GM12865 (cell line): ENCODE measurements around the gene NR4A3.

ENCODE experiments used
- DNase-seq: peaks from one replicate; pipeline ENCODE4 v3.0.0; 2010; ENCODE audit warnings: low read depth
- H3K4me3 ChIP-seq: 2 replicates; pipeline ENCODE4 v1.5.1; 2011; ENCODE audit warnings: mild to moderate bottlenecking, low read depth, low read length, control low read depth
- CTCF ChIP-seq: IDR thresholded peaks from 2 replicates; pipeline ENCODE4 v1.5.1; 2011; ENCODE audit warnings: low read length, control low read depth, low read depth, inconsistent platforms; ENCODE audit not compliant: insufficient read depth; ENCODE audit errors: missing control alignments

NR4A3 gene

DNA sequence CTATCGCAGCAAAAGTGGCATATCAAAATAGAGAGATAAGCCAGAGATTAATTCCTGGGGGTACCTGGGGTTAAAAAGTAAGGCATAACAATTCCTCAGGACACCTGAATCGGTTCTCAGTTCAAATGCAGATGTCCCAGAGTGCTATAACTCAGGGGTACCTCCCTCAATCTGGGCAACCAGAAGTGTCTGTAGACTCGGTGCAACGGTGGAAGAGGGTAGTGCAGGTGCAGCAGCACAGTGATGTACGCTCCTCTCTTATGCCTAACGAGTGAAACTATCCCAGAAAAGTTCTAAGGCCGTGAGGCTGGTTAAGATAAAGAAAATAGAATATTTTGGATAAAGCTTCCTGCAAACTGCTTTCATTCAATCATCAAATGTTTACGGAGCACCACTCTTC is 7.9 kb upstream of the NR4A3 start:
- DNase-seq: no peak
- no peak for TF ChIP-seq CTCF

GRCh38 chr9:99814359-99814758 is 7.3 kb upstream of the NR4A3 start:
- no peak overlapping the region for H3K4me3 ChIP-seq
- TF ChIP-seq CTCF: no peak
- no peak for DNase-seq

More for the DNA sequence above, 7.9 kb upstream of the NR4A3 start:
- H3K4me3 ChIP-seq: no peak overlapping the region

GRCh38 chr9:99816392-99816791 is 5.3 kb upstream of the NR4A3 start:
- no peak overlapping the region for H3K4me3 ChIP-seq
- no peak for DNase-seq
- no peak for TF ChIP-seq CTCF

- no peak for TF ChIP-seq CTCF
- DNase-seq: peak; percentile 13
- H3K4me3 ChIP-seq: peak overlapping the region; percentile 66
Observed at GRCh38 chr9:99818500-99818899, 3.2 kb upstream of the NR4A3 start.

DNA sequence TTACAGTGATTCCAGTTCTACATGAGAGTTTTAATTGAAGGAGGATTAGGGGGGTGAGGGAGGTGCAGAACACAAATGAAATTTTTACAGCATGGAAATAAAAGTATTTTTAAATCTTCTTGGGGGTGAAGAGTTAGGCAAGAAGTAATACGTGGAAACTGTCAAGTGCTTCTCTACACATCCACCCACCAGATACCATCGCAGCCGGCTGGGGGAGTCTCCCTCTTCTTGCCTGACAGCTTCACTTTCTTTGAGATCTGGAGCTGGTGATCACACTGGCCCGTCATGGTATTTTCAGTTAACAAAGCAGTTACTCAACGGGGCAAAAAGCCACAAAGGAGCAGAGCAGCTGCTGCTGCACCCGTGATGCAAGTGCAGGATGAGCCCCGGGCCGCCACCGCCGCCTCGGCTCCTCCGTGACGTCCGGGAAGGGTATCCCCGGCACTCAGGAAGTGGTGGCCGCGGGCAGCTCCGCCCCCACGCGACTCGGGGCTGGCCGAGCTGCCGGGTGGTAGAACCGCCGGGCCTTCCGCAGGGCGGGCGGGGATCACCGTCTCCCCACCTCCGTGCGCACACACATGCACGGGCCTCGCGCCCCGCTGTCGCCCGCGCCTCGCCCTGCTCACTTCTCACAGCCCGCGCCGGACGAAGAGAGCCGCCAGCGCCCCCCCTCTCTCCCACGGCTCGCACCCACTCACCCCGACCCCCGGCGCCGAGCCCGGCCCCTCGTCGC is 2.4 kb upstream of the NR4A3 start:
- peak overlapping the region; percentile 66 for H3K4me3 ChIP-seq
- TF ChIP-seq CTCF: no peak
- DNase-seq: peak; percentile 95

DNA sequence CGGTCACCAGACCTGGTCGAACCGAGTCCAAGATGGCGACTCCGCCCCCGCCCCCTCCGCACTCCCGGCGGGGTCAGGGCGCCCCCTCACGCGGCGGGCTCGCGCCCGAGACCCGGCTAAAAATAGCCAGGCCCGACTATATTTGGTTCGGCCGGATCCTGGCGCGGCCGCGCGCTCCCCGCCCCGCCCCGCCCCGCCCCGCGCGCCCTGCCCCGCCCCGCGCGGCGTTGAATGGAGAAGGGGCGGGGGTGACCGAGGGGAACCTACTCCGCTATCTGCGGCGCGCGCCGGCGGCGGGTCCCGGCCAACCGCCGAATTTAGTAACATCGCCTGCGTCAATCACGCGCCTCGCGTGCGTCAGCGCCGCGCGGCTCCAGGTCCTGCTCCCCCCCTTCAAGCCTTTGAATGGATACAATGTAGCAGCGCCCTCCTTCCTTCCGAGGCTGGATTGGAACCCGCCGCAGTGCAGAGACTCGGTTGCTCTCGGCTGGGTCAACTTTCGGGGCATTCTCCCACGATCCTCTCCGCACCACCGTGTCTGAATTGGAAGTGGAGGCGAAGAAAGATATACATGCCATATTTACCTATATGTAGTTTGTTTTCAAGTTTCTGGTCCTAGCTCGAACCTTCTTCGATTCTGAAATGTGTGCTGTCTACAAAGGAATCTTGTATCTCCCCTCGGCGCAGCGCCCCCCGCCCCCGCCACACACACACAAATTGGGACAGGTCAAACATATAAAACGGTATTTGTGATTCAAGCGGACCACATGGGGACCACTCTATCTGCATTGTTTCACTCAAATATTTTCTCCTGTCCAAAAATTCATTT is 1.6 kb upstream of the NR4A3 start:
- DNase-seq: peak; percentile 95
- no peak for TF ChIP-seq CTCF
- peak overlapping the region; percentile 70 for H3K4me3 ChIP-seq
